MM.1S (cell line): ENCODE results near the gene FMO5.

Experiments
- CTCF ChIP-seq: fragments of 300-600 bp; sonication (generic); IDR thresholded peaks from 2 replicates; pipeline ENCODE4 v1.5.1; 2016; ENCODE audit warnings: antibody characterized with exemption, low read length, mixed read lengths
- EZH2 ChIP-seq: fragments of 300-600 bp; sonication (generic); optimal IDR thresholded peaks from 2 replicates; pipeline ENCODE3; 2017; ENCODE audit warnings: low read depth, mild to moderate bottlenecking, antibody characterized with exemption, low read length, mixed read lengths
- EZH2phosphoT487 ChIP-seq: fragments of 300-600 bp; sonication (generic); IDR thresholded peaks from 2 replicates; pipeline ENCODE4 v1.6.1; 2018; ENCODE audit warnings: antibody characterized with exemption, low read length

GRCh38 chr1:147245586-147246021 lies 20.5 kb upstream of the FMO5 start:
- TF ChIP-seq CTCF (no peak), EZH2phosphoT487 (no peak), EZH2 (no peak)
